Pancreas (tissue), 10 donors: ENCODE measurements around the gene DNAJC22. TPM values are rescaled to one million over a fixed set of nuclear protein-coding genes. Genes with fewer than 3 reads are reported as not detected.

ENCODE experiments used
- ATAC-seq, 4 donors: fragments of 200-7000 bp; cut with Tn5 transposase; one replicate each; pipeline versions ENCODE4 v1.8.0 to v1.9.1; 2020; ENCODE audit warnings: mild to moderate bottlenecking in 4 of 4, moderate library complexity in 4 of 4
- DNase-seq, 6 donors: peaks; one replicate each; pipeline ENCODE4 v3.0.0-alpha.2; 2020
- FAIRE-seq: peaks from 2 replicates; lab custom pipeline; 2012; peaks lifted over from hg19 to GRCh38; lab: Jason Lieb, UNC
- H3K27ac ChIP-seq, 4 donors: fragments of 200-600 bp; sonication (generic); 1 replicate in 3 of 4; 2 replicates in 1 of 4; pipeline versions ENCODE4 v1.5.0 to v1.8.0; 2020
- H3K27me3 ChIP-seq, 4 donors: fragments of 200-600 bp; one replicate each; pipeline ENCODE4 v1.8.0; 2021
- H3K36me3 ChIP-seq, 3 donors: fragments of 200-600 bp; sonication (generic) in 1 of 3; one replicate each; pipeline versions ENCODE4 v1.5.0 to v1.8.0; 2020 to 2021
- H3K4me1 ChIP-seq, 3 donors: fragments of 200-600 bp; one replicate each; pipeline ENCODE4 v1.8.0; 2021
- H3K4me3 ChIP-seq, 4 donors: fragments of 200-600 bp; sonication (generic) in 2 of 4; one replicate each; pipeline versions ENCODE4 v1.5.0 to v1.8.0; 2020 to 2021
- H3K9me3 ChIP-seq, 4 donors: fragments of 200-600 bp; one replicate each; pipeline ENCODE4 v1.8.0; 2021
- CTCF ChIP-seq, 4 donors: fragments of 200-600 bp; sonication (generic) in 3 of 4; IDR thresholded peaks; one replicate each; pipeline versions ENCODE4 v1.5.0 to v1.8.0; 2021; ENCODE audit warnings: antibody characterized with exemption in 4 of 4
- WGBS, 2 donors: extraction: QIAGEN DNeasy Blood & Tissue Kit; methylation state at CpG; one replicate each; pipeline ENCODE4 v1.1.7; 2013; 5-methylcytosine and 5-hydroxymethylcytosine counted together
- intact Hi-C, 3 donors: fragments of 100-400 bp; cut with DNase I; formaldehyde crosslinking; loops; one replicate each; pipeline versions ENCODE4 v1.11.1 to v1.14.2; 2022
- polyA plus RNA-seq, 2 donors: library from polyadenylated mRNA; stranded (reverse); fragments of 200-250 nt; gene quantifications; one replicate each; pipeline ENCODE4 v1.2.3, GENCODE V29; 2013
- total RNA-seq, 6 donors: library from RNA; stranded (reverse); fragmentation: NEBNext Ultra II Directional in 4 of 6; extraction: Animal tissue kit (Norgen Biotek cat#: 25700) in 4 of 6; gene quantifications; one replicate each; pipeline versions ENCODE4 v1.2.1 to v1.2.4, GENCODE V29; 2021 to 2023
- donor health status: healthy with polysubstance abuse.
- donor health status: DM: no; HTN: no; CAD: no; lungs with moderate emphysema.
- donor health status: DM: no; HTN: no; CAD: no.
- donor health status: control.
- donor health status: control.
- donor health status: Bipolar disorder and iron deficiency.
- donor health status: DM: yes; HTN: yes; CAD: no.
- donor health status: DM: no; HTN: no; CAD: no.
- donor health status: DM: no; HTN: no; CAD: no.
- donor health status: DM: yes; HTN: yes; CAD: no.

Gene DNAJC22
- total and polyA plus RNA-seq, 8 donors = 4.0 to 11.9 (median 7.5) TPM

- FAIRE-seq (no peak), ATAC-seq (no peak), DNase-seq (peak in 1 of 6 donors; percentile 12)
- WGBS, 2 donors = 94 to 98% methylated on average over 11 of the region's 11 CpGs
- Histone ChIP-seq H3K4me3 (peak overlapping the region in 1 of 4 donors; percentile 40), H3K4me1 (peaks cover 24 to 29% (median 27%) of the 10 kb centered on the region in 3 donors), H3K27ac (no peak overlapping the region), H3K9me3 (no peaks in the 10 kb centered on the region), H3K36me3 (no peaks in the 10 kb centered on the region), H3K27me3 (peaks cover 0 to 4% (median 0%) of the 10 kb centered on the region in 4 donors)
- intact Hi-C loops = loop anchor here in 1 of 3 donors (10.0 kb wide), 1 partner anchor 166 kb away; no protein-coding TSS in a partner anchor
- TF ChIP-seq CTCF (IDR thresholded peaks at IDR 0.05) = no peak
These were observed 2.6 kb downstream of the DNAJC22 start for GRCh38 chr12:49349266-49349665.

GRCh38 chr12:49352351-49352750 is 5.7 kb downstream of the DNAJC22 start:
- no peaks in the 10 kb centered on the region for H3K36me3 ChIP-seq
- DNase-seq (no peak), ATAC-seq (no peak), FAIRE-seq (no peak)
- no peak overlapping the region for H3K4me3 ChIP-seq
- H3K27me3 ChIP-seq = no peaks in the 10 kb centered on the region
- H3K27ac ChIP-seq = no peak overlapping the region
- intact Hi-C loops = loop anchor here in 1 of 3 donors (10.0 kb wide), 1 partner anchor 222 kb away; no protein-coding TSS in a partner anchor
- no peaks in the 10 kb centered on the region for H3K9me3 ChIP-seq
- peaks cover 10 to 14% (median 11%) of the 10 kb centered on the region in 3 donors for H3K4me1 ChIP-seq
- 72 to 92% methylated on average over 2 of the region's 2 CpGs for WGBS, 2 donors
- TF ChIP-seq CTCF (IDR thresholded peaks at IDR 0.05) = no peak

GRCh38 chr12:49355913-49356312 is 9.2 kb downstream of the DNAJC22 start:
- peak in 1 of 6 donors; percentile 4 for DNase-seq
- Histone ChIP-seq H3K27me3 (no peaks in the 10 kb centered on the region), H3K36me3 (no peaks in the 10 kb centered on the region), H3K9me3 (no peaks in the 10 kb centered on the region), H3K27ac (no peak overlapping the region), H3K4me3 (no peak overlapping the region), H3K4me1 (no peaks in the 10 kb centered on the region)
- 92 to 96% methylated on average over 10 of the region's 10 CpGs for WGBS, 2 donors
- no peak for ATAC-seq
- intact Hi-C loops = loop anchor here in 2 of 3 donors (5.0 to 10.0 kb wide), 2 partner anchors 156 to 219 kb away; no protein-coding TSS in a partner anchor
- FAIRE-seq = no peak
- no peak for TF ChIP-seq CTCF (IDR thresholded peaks at IDR 0.05)

- peak in 2 of 4 donors; percentile 17 to 37 for TF ChIP-seq CTCF (IDR thresholded peaks at IDR 0.05)
- intact Hi-C loops = loop anchor here in 2 of 3 donors (5.0 to 10.0 kb wide), 2 partner anchors 155 to 218 kb away; no protein-coding TSS in a partner anchor
- peak in 1 of 6 donors; percentile 2 for DNase-seq
These were observed 10.5 kb downstream of the DNAJC22 start for GRCh38 chr12:49357103-49357678.

More at GRCh38 chr12:49357103-49357678, 10.5 kb downstream of the DNAJC22 start:
- 3 to 9% methylated on average over 3 of the region's 3 CpGs for WGBS, 2 donors
- Histone ChIP-seq H3K27me3 (no peaks in the 10 kb centered on the region), H3K4me3 (no peak overlapping the region), H3K9me3 (no peaks in the 10 kb centered on the region), H3K36me3 (no peaks in the 10 kb centered on the region), H3K4me1 (no peaks in the 10 kb centered on the region), H3K27ac (no peak overlapping the region)
- peak in 1 of 4 donors; percentile 31 for ATAC-seq
- FAIRE-seq = no peak
